Stimulated activated effector memory CD8-positive, alpha-beta T cell treated with anti-CD3 and anti-CD28 coated beads, Interleukin-12 subunit alpha, Interleukin-12 subunit beta, amount 100 ng/mL, for 72 hours (primary cell): ENCODE data around the gene RSPH6A.
"Not testable (repeated sequence)": the region's sequence is repeated elsewhere in the genome, so short reads cannot be mapped to it uniquely, and the experiment has no call there.

Experiments used
- ATAC-seq: fragments of 150-1000 bp; cut with Tn5 transposase; 2 replicates; pipeline ENCODE4 v1.10.0; 2021
- DNase-seq, 2 donors: peaks; one replicate each; pipeline ENCODE4 v3.0.0; 2021 to 2022; ENCODE audit warnings: low spot score in 2 of 2
- H3K27ac Mint-ChIP-seq: one replicate; pipeline ENCODE4 v1.8.0; 2022; ENCODE audit warnings: mild to moderate bottlenecking, mixed read lengths
- H3K36me3 Mint-ChIP-seq: one replicate; pipeline ENCODE4 v1.8.0; 2022; ENCODE audit warnings: mild to moderate bottlenecking, mixed read lengths
- H3K4me1 Mint-ChIP-seq: one replicate; pipeline ENCODE4 v1.8.0; 2022; ENCODE audit warnings: mixed read lengths
- H3K4me3 Mint-ChIP-seq: one replicate; pipeline ENCODE4 v1.8.0; 2022; ENCODE audit warnings: mild to moderate bottlenecking, mixed read lengths
- H3K9me3 Mint-ChIP-seq: one replicate; pipeline ENCODE4 v1.8.0; 2022; ENCODE audit warnings: mixed read lengths

RSPH6A gene

DNA sequence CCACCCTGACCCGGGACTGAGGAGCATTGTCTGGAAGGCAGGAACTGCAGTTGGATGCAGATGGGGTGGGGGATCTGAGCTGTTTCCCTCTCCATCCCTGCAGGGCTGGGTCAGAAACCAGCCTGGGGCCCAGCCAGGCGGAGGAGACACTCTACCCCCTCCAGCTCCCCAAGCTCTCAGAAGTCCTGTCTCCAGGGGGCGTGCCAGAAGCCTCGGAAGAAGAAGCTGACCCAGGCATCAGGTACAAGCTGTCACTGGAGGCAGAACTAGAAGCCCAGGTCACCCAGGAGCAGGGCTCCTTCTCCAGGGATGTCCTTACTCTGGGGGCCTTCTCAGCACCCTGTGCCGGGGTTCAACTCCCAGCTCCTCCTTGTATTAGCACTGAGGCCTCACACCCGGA lies 61.6 kb downstream of the RSPH6A start:
- H3K36me3 Mint-ChIP-seq: no peaks in the 10 kb centered on the region
- no peak for ATAC-seq
- no peak overlapping the region for H3K27ac Mint-ChIP-seq
- H3K4me3 Mint-ChIP-seq: no peak overlapping the region
- no peaks in the 10 kb centered on the region for H3K4me1 Mint-ChIP-seq
- DNase-seq: no peak
- no peaks in the 10 kb centered on the region for H3K9me3 Mint-ChIP-seq

DNA sequence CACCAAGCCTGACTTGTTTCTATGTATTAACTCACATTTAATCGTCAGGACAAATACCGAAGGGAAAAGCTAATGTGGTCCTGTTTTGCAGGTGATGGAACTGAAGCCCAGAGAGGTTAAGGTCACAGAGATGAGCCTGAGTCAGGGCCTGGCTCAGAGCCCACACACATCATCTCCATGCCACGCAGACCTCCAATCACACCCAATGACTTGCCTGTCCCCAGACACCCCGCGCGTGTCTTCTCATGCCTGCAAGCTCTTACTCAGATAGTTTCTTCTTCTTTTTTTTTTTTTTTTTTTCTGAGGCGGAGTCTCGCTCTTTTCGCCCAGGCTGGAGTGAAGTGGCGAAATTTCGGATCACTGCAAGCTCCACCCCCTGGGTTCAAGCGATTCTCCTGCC lies 62.5 kb downstream of the RSPH6A start:
- H3K4me3 Mint-ChIP-seq: no peak overlapping the region
- H3K4me1 Mint-ChIP-seq: no peaks in the 10 kb centered on the region
- ATAC-seq (no peak), DNase-seq (no peak)
- no peaks in the 10 kb centered on the region for H3K9me3 Mint-ChIP-seq
- H3K27ac Mint-ChIP-seq: peak overlapping the region; percentile 17
- no peaks in the 10 kb centered on the region for H3K36me3 Mint-ChIP-seq

DNA sequence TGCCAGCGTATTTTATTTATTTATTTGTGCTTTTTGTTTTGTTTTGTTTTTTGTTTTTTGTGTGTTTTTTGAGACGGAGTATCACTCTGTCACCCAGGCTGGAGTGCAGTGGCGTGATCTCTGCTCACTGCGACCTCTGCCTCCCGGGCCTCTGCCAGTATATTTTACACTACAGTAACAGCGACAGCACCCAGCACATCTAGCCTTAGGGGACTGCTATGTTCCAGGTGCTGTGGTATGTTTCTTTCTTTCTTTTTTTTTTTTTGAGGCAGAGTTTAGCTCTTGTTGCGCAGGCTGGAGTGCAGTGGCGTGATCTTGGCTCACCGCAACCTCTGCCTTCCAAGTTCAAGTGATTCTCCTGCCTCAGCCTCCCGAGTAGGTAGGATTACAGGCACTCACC lies 63.6 kb downstream of the RSPH6A start:
- H3K4me3 Mint-ChIP-seq, H3K36me3 Mint-ChIP-seq, H3K9me3 Mint-ChIP-seq, H3K4me1 Mint-ChIP-seq, H3K27ac Mint-ChIP-seq, DNase-seq, ATAC-seq: not testable (repeated sequence)

DNA sequence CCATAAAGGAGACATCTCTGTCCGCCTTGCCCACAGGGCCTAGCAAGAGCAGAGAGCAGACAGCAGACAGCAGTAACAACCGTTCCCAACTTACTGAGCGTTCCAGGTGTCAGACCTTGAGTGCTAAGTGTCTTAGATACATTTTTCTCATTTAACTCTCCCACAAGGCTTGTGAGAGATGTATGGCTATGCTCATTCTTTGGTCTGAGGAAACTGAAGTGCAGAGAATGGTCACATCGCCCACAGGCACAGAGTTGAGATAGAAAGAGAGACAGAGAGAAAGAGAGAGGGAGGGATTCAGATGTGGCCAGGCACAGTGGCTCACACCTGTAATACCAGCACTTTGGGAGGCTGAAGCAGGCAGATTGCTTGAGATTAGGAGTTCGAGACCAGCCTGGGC lies 67.6 kb downstream of the RSPH6A start:
- Mint-ChIP-seq H3K4me3 (no peak overlapping the region), H3K27ac (peak overlapping the region; percentile 43), H3K9me3 (no peaks in the 10 kb centered on the region), H3K36me3 (no peaks in the 10 kb centered on the region), H3K4me1 (no peaks in the 10 kb centered on the region)
- ATAC-seq (no peak), DNase-seq (no peak)

DNA sequence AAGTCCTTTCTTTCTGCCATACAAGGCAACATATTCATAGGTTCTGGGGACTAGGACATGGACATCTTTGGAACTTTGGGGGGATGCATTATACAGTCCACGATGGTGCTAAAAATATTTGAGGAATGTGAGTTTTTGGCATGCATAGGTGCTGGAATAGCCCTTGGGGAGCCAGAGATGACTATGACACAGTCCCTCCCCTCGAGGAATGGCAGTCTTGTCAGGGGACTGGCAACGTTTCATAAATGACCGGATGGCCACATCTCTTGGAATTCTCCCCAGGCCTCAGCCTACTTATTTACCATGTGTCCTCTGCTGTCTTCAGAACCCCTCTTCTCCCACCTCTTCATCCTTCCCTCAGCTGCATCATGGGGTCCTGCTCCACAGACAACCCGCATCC lies 68.2 kb downstream of the RSPH6A start:
- Mint-ChIP-seq H3K9me3 (no peaks in the 10 kb centered on the region), H3K4me3 (no peak overlapping the region), H3K36me3 (no peaks in the 10 kb centered on the region), H3K27ac (peak overlapping the region; percentile 43), H3K4me1 (no peaks in the 10 kb centered on the region)
- DNase-seq: no peak
- ATAC-seq: no peak
